SK-N-MC (cell line): ENCODE measurements around the gene B3GNT2.
"Not testable (repeated sequence)": the region's sequence is repeated elsewhere in the genome, so short reads cannot be mapped to it uniquely, and the experiment has no call there.

Experiments used
- DNase-seq: peaks from one replicate; pipeline ENCODE4 v3.0.0-alpha.2; 2011; ENCODE audit warnings: low read depth, low spot score
- H3K27ac ChIP-seq: fragments of 200-600 bp; sonication (generic); 2 replicates; pipeline ENCODE4 v1.5.1; 2016; ENCODE audit warnings: mixed run types
- H3K36me3 ChIP-seq: fragments of 200-600 bp; sonication (generic); 2 replicates; pipeline ENCODE4 v1.6.1; 2017; ENCODE audit warnings: antibody characterized with exemption, low read length, mixed read lengths; ENCODE audit not compliant: insufficient read depth
- H3K4me3 ChIP-seq: fragments of 200-600 bp; sonication (generic); 2 replicates; pipeline ENCODE4 v1.5.1; 2016
- H3K9ac ChIP-seq: fragments of 200-600 bp; sonication (generic); 2 replicates; pipeline ENCODE4 v1.8.0; 2017; ENCODE audit warnings: mixed run types, mixed read lengths; ENCODE audit not compliant: insufficient read length
- H3K9me3 ChIP-seq: fragments of 200-600 bp; sonication (generic); 2 replicates; pipeline ENCODE4 v1.6.1; 2017; ENCODE audit warnings: low read depth, mild to moderate bottlenecking, antibody characterized with exemption, low read length, moderate library complexity, mixed read lengths
- EZH2 ChIP-seq: fragments of 200-600 bp; sonication (generic); IDR thresholded peaks from one replicate; pipeline ENCODE4 v1.6.1; 2017; ENCODE audit warnings: antibody characterized with exemption
- FOXP2 ChIP-seq: optimal IDR thresholded peaks from 2 replicates; pipeline ENCODE3; 2011; ENCODE audit warnings: mild to moderate bottlenecking, moderate library complexity; ENCODE audit not compliant: insufficient read depth; ENCODE audit errors: extremely low read length, control extremely low read depth
- POLR2AphosphoS5 ChIP-seq: IDR thresholded peaks from 2 replicates; pipeline ENCODE4 v1.6.1; 2012; ENCODE audit warnings: mild to moderate bottlenecking, low read depth, low read length, borderline replicate concordance

Gene B3GNT2

GRCh38 chr2:62156861-62157496, 38.9 kb upstream of the B3GNT2 start:
- Histone ChIP-seq H3K27ac (no peak overlapping the region), H3K4me3 (no peak overlapping the region), H3K9me3 (peaks cover 5% of the 10 kb centered on the region; the same call in 1 of the 2 replicates), H3K9ac (no peak overlapping the region), H3K36me3 (no peaks in the 10 kb centered on the region)
- no peak for DNase-seq
- TF ChIP-seq POLR2AphosphoS5 (no peak), FOXP2 (no peak), EZH2 (no peak)

DNA sequence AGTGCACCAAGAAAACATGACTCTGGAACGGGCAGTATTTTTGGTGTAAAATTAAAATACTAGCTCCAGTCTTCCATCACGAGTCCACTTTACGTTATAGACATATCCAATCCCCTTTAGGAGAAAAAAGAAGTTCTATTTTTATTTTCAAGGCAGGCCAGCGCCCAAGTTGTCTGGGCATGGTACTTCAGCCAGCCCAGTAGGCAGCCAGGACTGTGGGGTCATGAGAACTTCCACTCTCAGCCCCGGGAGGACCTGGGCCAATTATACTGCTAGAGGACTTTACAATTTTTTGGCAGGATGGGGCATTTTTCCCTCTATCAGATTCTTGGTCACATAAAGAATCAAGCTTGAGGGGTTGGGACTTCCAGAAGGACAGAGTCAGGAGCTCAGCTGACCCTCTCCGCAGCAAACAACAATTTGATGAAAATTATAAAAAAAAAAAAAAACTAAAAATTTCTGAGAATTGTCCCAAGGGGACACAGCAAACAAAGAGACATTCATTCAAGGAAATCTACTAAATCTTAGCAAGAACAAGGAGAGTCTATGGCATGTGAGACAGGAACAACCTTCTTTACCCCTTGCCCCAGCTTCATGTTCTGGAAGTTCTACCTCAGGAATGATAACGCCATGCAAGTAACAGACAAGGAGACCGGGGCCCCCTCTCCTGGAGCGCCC, 37.3 kb upstream of the B3GNT2 start:
- H3K9me3 ChIP-seq = peaks cover 5% of the 10 kb centered on the region; the same call in 1 of the 2 replicates
- TF ChIP-seq EZH2 (no peak), POLR2AphosphoS5 (no peak), FOXP2 (no peak)

DNA sequence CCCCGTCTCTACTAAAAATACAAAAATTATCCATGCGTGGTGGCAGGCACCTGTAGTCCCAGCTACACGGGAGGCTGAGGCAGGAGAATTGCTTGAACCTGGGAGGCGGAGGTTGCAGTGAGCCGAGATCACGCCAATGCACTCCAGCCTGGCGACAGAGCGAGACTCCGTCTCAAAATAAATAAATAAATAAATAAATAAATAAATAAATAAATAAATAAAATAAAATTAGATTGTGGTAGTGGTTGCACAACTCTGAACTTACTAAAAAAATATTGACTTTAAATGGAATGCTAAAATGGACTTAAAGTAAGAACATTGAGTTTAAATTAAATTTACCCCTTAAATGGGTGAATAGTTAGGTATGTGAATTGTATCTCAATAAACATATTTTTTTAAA, 35.2 kb upstream of the B3GNT2 start:
- H3K27ac ChIP-seq, H3K4me3 ChIP-seq, H3K9me3 ChIP-seq, H3K9ac ChIP-seq, DNase-seq, H3K36me3 ChIP-seq: not testable (repeated sequence)

More for the DNA sequence above, 37.3 kb upstream of the B3GNT2 start:
- no peak for DNase-seq
- no peak overlapping the region for H3K27ac ChIP-seq
- H3K4me3 ChIP-seq = no peak overlapping the region
- H3K9ac ChIP-seq = no peak overlapping the region
- H3K36me3 ChIP-seq = no peaks in the 10 kb centered on the region

DNA sequence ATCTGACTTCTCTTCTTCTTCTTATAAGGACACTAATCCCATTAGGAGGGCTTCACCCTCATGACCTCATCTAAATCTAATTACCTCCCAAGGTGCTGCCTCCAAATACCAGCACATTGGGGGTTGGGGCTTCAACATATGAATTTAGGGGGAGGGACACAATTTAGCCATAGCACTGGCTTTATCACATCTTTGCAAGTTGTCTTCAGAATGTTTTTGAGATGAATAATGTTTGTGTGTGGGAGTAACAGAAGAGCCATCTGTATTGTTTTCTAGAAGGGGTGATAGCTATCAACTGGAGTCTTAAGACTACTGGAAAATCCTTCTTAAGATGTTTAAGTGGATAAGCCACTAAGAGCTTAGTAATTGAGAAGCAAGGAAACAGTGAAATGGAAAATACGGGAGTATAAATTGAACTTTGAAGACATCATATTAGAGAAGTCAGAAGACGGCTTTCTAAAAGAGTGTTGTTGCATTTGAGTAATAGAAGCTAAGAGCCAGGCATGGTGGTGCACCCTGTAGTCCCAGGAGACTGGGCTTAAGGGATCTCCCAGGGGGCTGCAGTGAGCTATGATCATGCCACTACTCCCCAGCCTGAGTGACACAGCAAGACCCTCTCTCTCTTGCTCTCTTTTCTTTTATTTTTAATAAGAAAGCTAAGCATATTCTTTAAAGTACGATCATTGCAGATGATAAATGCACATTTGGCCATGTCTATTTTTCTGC, 32.6 kb upstream of the B3GNT2 start:
- H3K36me3 ChIP-seq = no peaks in the 10 kb centered on the region
- DNase-seq = no peak
- no peak overlapping the region for H3K4me3 ChIP-seq
- no peaks in the 10 kb centered on the region for H3K9me3 ChIP-seq
- TF ChIP-seq FOXP2 = no peak
- no peak overlapping the region for H3K9ac ChIP-seq
- no peak overlapping the region for H3K27ac ChIP-seq

- Histone ChIP-seq H3K27ac (no peak overlapping the region), H3K36me3 (no peaks in the 10 kb centered on the region)
- TF ChIP-seq POLR2AphosphoS5 = no peak
- TF ChIP-seq EZH2 = no peak
- TF ChIP-seq FOXP2 = no peak
These were observed 32.1 kb upstream of the B3GNT2 start for GRCh38 chr2:62163834-62164233.

DNA sequence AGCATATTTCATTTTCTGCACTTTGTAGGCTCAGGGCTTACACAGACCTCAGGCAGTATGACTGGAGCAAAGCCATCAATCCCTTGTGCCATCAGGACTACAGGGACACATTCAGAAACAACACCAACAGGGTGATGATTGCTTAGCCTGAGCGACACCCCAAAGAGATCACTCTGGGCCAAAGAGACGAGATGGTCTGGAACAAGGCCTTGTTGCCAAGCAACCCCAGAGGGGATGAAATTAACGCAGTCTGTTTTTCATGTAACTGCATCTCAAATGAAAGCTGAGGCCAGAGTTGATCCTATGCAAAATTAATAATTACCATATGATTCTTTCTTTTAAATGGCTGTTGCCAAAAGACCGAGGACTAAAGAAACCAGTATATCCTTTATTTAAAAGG, 20.2 kb upstream of the B3GNT2 start:
- H3K4me3 ChIP-seq = no peak overlapping the region
- H3K9me3 ChIP-seq = no peaks in the 10 kb centered on the region
- TF ChIP-seq POLR2AphosphoS5 (no peak), EZH2 (no peak), FOXP2 (no peak)
- DNase-seq = no peak
- no peak overlapping the region for H3K9ac ChIP-seq
- no peak overlapping the region for H3K27ac ChIP-seq
- H3K36me3 ChIP-seq = no peaks in the 10 kb centered on the region

More at GRCh38 chr2:62163834-62164233, 32.1 kb upstream of the B3GNT2 start:
- no peak for DNase-seq
- Histone ChIP-seq H3K9me3 (no peaks in the 10 kb centered on the region), H3K9ac (no peak overlapping the region), H3K4me3 (no peak overlapping the region)

- no peak for TF ChIP-seq EZH2
- TF ChIP-seq POLR2AphosphoS5 = no peak
- no peak for TF ChIP-seq FOXP2
- DNase-seq = no peak
- no peak overlapping the region for H3K27ac ChIP-seq
- no peaks in the 10 kb centered on the region for H3K36me3 ChIP-seq
- H3K9me3 ChIP-seq = no peaks in the 10 kb centered on the region
- H3K4me3 ChIP-seq = no peak overlapping the region
- no peak overlapping the region for H3K9ac ChIP-seq
These were observed 19.1 kb upstream of the B3GNT2 start for GRCh38 chr2:62176801-62177200.

DNA sequence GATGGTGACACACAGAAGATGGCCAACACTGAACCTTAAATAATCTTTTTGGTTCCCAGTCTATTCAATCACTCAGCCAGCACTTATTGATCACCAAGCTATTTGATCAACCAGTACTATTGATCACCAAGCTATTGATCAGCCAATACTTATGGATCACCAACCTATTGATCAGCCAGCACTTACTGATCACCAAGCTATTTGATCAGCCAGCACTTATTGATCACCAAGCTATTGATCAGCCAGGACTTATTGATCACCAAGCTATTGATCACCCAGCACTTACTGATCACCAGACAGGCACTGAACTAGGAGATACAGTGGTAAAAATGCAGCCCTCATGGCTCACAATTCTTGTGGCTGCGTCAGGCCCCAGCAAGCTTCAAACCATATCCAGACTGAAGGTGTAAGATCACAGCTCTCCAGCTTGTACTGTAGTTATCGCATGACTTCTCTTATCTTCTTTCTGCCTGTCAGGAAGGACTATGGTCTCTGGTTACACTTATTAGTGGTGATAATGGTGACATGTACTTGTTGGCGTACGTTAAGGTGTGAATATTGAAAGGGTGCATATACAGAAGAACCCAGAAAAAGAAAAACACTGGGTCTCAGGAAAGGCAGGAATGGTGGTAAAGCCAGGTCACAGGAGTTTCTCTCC, 18.4 kb upstream of the B3GNT2 start:
- Histone ChIP-seq H3K9ac (no peak overlapping the region), H3K27ac (no peak overlapping the region)

More for the DNA sequence above, 18.4 kb upstream of the B3GNT2 start:
- no peak for DNase-seq
- no peaks in the 10 kb centered on the region for H3K9me3 ChIP-seq
- H3K36me3 ChIP-seq = no peaks in the 10 kb centered on the region
- no peak for TF ChIP-seq FOXP2
- TF ChIP-seq EZH2 = no peak
- TF ChIP-seq POLR2AphosphoS5 = no peak
- H3K4me3 ChIP-seq = no peak overlapping the region
